AG09309 (cell line): ENCODE measurements around the gene CYP27A1.
"Not testable (repeated sequence)": the region's sequence is repeated elsewhere in the genome, so short reads cannot be mapped to it uniquely, and the experiment has no call there.

Experiments used
- DNase-seq: peaks from one replicate; pipeline ENCODE4 v3.0.0-alpha.2; 2010; ENCODE audit warnings: low read depth
- H3K4me3 ChIP-seq: 2 replicates; pipeline ENCODE4 v1.5.1; 2011; ENCODE audit warnings: mild to moderate bottlenecking, low read depth, low read length, moderate library complexity; ENCODE audit not compliant: control insufficient read depth
- CTCF ChIP-seq: IDR thresholded peaks from 2 replicates; pipeline ENCODE4 v1.5.1; 2011; ENCODE audit warnings: mild to moderate bottlenecking, low read depth, low read length, inconsistent platforms; ENCODE audit not compliant: insufficient read depth, control insufficient read depth; ENCODE audit errors: missing control alignments

The CYP27A1 gene

GRCh38 chr2:218754201-218754600 is 27.7 kb upstream of the CYP27A1 start:
- no peak overlapping the region for H3K4me3 ChIP-seq
- DNase-seq: no peak
- TF ChIP-seq CTCF: no peak

DNA sequence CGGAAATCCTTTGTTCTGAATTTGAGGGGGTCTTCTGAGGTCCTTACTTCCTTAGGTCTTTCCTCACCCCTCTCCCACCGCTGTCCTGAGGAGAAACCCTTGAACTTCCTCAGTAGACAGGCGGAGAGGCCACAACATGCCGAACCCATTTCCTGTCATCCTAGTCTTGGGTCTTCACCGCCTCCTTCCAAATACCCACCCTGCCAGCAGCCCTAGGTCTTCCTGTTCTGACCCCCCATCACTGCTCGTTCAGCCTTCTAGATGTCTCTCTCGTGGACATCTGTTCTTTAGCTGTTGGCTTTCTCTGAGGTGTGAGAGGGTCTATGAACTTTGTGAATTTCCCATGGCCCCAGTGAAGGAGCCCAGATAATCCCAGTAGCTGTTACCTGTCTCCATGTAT is 27.2 kb upstream of the CYP27A1 start:
- no peak overlapping the region for H3K4me3 ChIP-seq
- no peak for TF ChIP-seq CTCF
- no peak for DNase-seq

DNA sequence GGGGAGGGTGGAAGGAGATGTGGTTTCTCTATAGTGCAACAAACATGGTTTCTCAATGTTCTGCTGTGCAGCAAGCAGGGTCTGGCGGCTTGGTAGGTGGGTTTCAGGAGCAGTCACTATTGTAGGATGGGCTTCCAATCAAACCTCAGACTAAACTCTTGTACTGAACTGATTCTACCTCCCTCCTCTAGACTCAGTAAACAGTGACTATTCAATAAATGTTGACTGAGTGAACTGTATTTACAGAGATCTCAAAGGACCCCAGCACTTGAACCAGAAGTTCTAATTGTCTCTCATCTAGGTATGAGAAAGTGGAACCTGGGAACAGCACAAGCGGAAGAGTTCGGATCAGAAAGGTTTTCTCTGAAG is 26.8 kb upstream of the CYP27A1 start:
- no peak overlapping the region for H3K4me3 ChIP-seq
- no peak for DNase-seq
- TF ChIP-seq CTCF: no peak

GRCh38 chr2:218755567-218756404 is 26.2 kb upstream of the CYP27A1 start:
- no peak for TF ChIP-seq CTCF
- H3K4me3 ChIP-seq: no peak overlapping the region
- DNase-seq: no peak

DNA sequence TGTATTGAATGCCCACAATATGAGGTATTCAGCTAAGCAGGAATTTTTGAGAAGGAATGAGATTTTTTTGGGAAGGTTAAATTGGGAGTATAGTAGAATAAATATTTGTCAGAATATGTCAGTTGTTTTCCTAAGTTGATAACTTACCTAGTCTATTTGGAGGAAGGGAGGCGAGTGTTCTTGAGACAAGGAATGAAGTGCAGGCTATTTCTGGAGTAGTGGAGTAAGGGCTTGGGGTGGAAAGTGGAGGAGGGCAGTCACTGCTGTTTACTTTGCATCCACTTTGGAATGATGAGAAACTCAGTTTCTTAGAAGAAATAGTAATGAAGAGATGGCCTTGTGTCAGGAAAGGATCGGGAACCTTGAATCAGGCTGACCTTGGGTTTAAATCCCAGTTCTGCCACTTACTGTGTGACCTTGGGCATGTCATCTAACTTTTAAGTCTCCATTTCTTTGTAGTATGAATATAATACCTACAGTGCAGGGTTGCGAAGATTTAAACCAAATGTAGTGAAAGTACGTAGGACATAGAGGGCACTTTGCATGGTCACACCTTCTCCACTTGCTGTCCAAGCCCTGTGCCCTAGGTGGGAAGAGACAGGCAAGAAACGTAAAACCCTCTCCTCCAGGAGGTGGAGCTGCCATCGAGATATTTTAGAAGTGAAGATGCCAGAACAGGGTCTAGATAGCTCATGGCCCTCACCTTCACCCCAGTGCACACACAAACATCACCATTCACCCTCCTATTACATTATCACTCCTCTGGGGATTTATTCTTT is 25.2 kb upstream of the CYP27A1 start:
- DNase-seq: no peak
- no peak for TF ChIP-seq CTCF
- no peak overlapping the region for H3K4me3 ChIP-seq

DNA sequence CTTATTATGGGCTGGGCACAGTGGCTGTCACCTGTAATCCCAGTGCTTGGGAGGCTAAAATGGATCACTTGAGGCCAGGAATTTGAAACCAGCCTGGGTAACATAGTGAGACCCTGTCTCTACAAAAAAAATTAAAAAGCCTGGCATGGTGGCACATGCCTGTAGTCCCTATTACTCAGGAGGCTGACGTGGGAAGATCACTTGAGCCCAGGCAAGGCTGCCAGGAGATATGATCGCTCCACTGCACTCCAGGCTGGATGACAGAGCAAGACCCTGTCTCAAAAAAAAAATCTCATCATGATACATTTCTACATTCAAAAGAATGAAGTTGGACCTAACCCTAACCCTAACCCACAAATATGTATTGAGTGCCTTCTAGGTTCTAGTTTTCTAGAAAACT is 20.2 kb upstream of the CYP27A1 start:
- TF ChIP-seq CTCF: no peak

GRCh38 chr2:218772759-218773158 is 9.2 kb upstream of the CYP27A1 start:
- not testable (repeated sequence) for H3K4me3 ChIP-seq, DNase-seq

More for the DNA sequence above, 20.2 kb upstream of the CYP27A1 start:
- DNase-seq: no peak
- H3K4me3 ChIP-seq: no peak overlapping the region
